KMS-11 (cell line): ENCODE data around the gene PBX2.

Source experiments
- H2AFZ ChIP-seq: fragments of 200-600 bp; sonication (generic); 2 replicates; pipeline ENCODE4 v1.6.1; 2016; ENCODE audit warnings: antibody characterized with exemption, mixed run types, low read depth
- H3K27ac ChIP-seq: fragments of 200-600 bp; sonication (generic); 2 replicates; pipeline ENCODE4 v1.6.1; 2016; ENCODE audit warnings: mild to moderate bottlenecking, mixed run types
- H3K27me3 ChIP-seq: fragments of 200-600 bp; sonication (generic); 2 replicates; pipeline ENCODE4 v1.6.1; 2017; ENCODE audit warnings: mild to moderate bottlenecking, low read depth, mixed run types, moderate library complexity; ENCODE audit not compliant: insufficient read depth
- H3K36me3 ChIP-seq: fragments of 200-600 bp; sonication (generic); 2 replicates; pipeline ENCODE4 v1.6.1; 2017; ENCODE audit warnings: mild to moderate bottlenecking, mixed run types; ENCODE audit not compliant: insufficient read depth
- H3K4me1 ChIP-seq: fragments of 200-600 bp; sonication (generic); 2 replicates; pipeline ENCODE4 v1.6.1; 2016; ENCODE audit warnings: mild to moderate bottlenecking, low read depth, mixed run types; ENCODE audit not compliant: poor library complexity, severe bottlenecking
- H3K4me2 ChIP-seq: fragments of 200-600 bp; sonication (generic); 2 replicates; pipeline ENCODE4 v1.7.0; 2016; ENCODE audit warnings: mild to moderate bottlenecking, mixed run types
- H3K4me3 ChIP-seq: fragments of 200-600 bp; sonication (generic); IDR thresholded peaks from 2 replicates; pipeline ENCODE4 v1.6.1; 2017; ENCODE audit warnings: low read depth, low read length, mixed read lengths; ENCODE audit not compliant: insufficient read depth
- H3K79me2 ChIP-seq: fragments of 200-600 bp; sonication (generic); 2 replicates; pipeline ENCODE4 v1.6.1; 2016; ENCODE audit warnings: low read depth, mixed run types; ENCODE audit not compliant: insufficient read depth
- H3K9ac ChIP-seq: fragments of 200-600 bp; sonication (generic); 2 replicates; pipeline ENCODE4 v1.6.1; 2016; ENCODE audit warnings: mild to moderate bottlenecking, mixed run types
- H4K20me1 ChIP-seq: fragments of 200-600 bp; sonication (generic); 2 replicates; pipeline ENCODE4 v1.6.1; 2016; ENCODE audit warnings: mild to moderate bottlenecking, mixed run types; ENCODE audit not compliant: insufficient read depth
- TF ChIP-seq, protein P1 (sequence below): fragments of 200-600 bp; sonication (generic); conservative IDR thresholded peaks from 2 replicates; pipeline ENCODE4 v1.6.1; 2017; ENCODE audit warnings: low read depth, mild to moderate bottlenecking, antibody characterized with exemption, low read length, moderate library complexity, mixed read lengths

PBX2 gene

DNA sequence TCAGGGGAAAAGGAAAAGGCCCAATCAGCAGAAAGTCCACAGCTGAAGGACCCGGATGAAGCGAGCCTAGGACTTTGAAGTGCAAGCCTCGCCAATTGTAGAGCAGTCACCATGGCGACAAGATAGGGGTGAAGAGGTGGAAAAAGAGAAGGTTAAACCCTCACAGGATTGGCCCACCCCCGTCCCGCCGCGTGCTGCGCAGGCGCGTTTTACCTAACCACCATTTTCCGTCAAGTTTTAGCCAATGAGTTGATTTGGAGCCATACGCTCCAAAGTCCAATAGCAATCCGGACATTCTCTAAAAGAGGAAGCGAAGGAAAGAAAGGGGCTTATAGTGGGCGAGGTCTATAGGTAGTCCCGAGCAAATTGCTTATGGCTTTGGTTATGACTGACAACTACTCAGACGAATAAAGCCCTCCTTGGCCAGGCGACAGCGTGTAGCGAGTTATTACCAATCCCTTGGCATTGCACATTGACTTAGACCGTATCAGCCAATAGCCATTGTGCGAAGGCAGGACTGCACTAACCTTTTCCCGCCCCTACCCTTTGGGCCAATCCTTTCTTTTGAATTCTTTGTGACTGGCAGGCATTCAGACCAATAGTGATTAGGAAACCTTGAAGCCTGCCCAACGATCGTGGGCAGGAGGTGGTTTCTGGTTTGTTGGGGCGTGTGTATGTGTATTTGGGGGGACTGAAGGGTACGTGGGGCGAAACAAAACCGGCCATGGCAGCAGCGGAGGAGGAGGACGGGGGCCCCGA, 12.0 kb downstream of the PBX2 start, which contains the start of gene RNF5:
RNF5 (plus strand) TSS at position 618 of the 759 bp plus-strand sequence; CDS start at position 725, 107 bp downstream.
- Histone ChIP-seq H4K20me1 (no peaks in the 10 kb centered on the region), H2AFZ (peak within 1 kb of the TSS; percentile 68), H3K36me3 (no peaks in the 10 kb centered on the region), H3K27ac (peak within 1 kb of the TSS; percentile 72), H3K9ac (peak within 1 kb of the TSS; percentile 67), H3K79me2 (no peaks in the 10 kb centered on the region), H3K27me3 (no peaks in the 10 kb centered on the region), H3K4me2 (peak within 1 kb of the TSS; percentile 97), H3K4me3 (peak within 1 kb of the TSS; percentile 16), H3K4me1 (peaks cover 21% of the 10 kb centered on the region)
- TF ChIP-seq, protein P1, sequence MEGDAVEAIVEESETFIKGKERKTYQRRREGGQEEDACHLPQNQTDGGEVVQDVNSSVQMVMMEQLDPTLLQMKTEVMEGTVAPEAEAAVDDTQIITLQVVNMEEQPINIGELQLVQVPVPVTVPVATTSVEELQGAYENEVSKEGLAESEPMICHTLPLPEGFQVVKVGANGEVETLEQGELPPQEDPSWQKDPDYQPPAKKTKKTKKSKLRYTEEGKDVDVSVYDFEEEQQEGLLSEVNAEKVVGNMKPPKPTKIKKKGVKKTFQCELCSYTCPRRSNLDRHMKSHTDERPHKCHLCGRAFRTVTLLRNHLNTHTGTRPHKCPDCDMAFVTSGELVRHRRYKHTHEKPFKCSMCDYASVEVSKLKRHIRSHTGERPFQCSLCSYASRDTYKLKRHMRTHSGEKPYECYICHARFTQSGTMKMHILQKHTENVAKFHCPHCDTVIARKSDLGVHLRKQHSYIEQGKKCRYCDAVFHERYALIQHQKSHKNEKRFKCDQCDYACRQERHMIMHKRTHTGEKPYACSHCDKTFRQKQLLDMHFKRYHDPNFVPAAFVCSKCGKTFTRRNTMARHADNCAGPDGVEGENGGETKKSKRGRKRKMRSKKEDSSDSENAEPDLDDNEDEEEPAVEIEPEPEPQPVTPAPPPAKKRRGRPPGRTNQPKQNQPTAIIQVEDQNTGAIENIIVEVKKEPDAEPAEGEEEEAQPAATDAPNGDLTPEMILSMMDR: no peak

DNA sequence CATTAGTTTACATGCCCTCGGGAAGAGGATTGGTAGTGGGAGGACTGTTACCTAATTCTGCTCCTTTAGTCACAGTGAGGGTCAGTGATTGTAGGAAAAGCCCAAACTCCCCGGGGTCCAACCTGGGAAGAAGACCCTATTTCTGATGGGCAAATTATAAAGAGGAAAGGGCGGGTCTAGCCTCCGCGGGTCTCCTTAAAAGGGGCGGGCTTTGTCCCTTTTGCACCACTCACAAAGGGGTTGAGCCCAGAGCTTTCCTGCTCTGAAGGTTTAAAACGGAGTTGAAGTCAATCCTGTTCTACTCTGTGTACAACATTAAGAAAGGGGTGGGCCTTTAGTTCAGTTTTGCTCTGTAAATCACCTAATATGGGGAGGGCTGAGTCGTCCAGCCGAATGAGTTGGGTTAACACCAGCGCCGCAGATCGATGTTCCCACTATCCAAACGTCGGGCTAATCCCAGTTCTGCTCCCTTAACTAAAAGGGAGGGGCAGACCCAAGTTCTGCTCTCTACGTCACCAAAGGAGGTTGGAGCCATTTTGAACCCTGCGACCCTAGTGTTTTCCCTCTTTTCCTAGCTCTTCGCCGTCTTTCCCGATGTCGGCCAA, 12.7 kb downstream of the PBX2 start:
- H4K20me1 ChIP-seq: no peaks in the 10 kb centered on the region
- H3K4me3 ChIP-seq: peak overlapping the region; percentile 16
- H3K36me3 ChIP-seq: no peaks in the 10 kb centered on the region
- H3K4me1 ChIP-seq: peaks cover 21% of the 10 kb centered on the region
- H3K4me2 ChIP-seq: peak overlapping the region; percentile 97
- peak overlapping the region; percentile 67 for H3K9ac ChIP-seq
- TF ChIP-seq, protein P1: no peak
- H3K27me3 ChIP-seq: no peaks in the 10 kb centered on the region
- no peaks in the 10 kb centered on the region for H3K79me2 ChIP-seq
- peak overlapping the region; percentile 68 for H2AFZ ChIP-seq
- peak overlapping the region; percentile 72 for H3K27ac ChIP-seq

DNA sequence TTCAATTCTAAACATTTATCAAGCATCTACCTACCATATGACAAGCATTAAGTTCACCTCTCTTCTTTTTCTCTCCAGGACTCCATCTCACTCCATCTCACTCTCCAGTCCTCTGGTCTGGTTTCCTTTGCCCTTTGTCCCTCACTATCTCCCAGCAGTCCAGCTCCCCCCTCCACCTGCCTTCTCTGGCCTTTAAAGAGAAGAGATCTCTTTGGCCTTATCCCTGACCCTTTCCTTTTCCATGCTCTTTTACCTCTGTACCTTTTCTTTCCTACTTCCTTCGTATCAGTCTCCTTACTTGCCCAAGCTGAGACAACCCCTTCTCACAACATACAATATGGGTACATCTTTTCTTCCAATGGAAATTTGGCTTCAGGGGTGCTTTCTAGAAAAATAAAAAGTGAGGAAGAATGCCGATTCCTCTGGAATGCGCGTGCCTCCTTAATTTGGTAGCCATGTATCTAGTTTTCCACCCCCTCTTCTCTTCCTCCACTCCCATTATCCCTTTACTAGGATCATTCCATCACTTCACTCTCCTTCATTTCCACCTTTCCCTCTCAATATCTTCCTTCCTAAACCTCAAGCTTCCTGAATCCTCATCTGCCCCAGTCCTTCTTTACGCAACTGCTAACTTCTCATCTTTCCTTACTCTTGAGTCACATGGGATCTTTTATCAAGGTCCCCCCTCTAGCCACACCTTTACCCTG, 13.4 kb downstream of the PBX2 start:
- H3K27ac ChIP-seq: peak overlapping the region; percentile 72
- H2AFZ ChIP-seq: peak overlapping the region; percentile 68; the same call in 1 of the 2 replicates
- peak overlapping the region; percentile 67; the same call in 1 of the 2 replicates for H3K9ac ChIP-seq
- H3K4me2 ChIP-seq: peak overlapping the region; percentile 97
- H4K20me1 ChIP-seq: no peaks in the 10 kb centered on the region
- peak overlapping the region; percentile 16 for H3K4me3 ChIP-seq
- TF ChIP-seq, protein P1: no peak
- H3K27me3 ChIP-seq: no peaks in the 10 kb centered on the region
- no peaks in the 10 kb centered on the region for H3K79me2 ChIP-seq
- H3K36me3 ChIP-seq: no peaks in the 10 kb centered on the region
- H3K4me1 ChIP-seq: peaks cover 21% of the 10 kb centered on the region

DNA sequence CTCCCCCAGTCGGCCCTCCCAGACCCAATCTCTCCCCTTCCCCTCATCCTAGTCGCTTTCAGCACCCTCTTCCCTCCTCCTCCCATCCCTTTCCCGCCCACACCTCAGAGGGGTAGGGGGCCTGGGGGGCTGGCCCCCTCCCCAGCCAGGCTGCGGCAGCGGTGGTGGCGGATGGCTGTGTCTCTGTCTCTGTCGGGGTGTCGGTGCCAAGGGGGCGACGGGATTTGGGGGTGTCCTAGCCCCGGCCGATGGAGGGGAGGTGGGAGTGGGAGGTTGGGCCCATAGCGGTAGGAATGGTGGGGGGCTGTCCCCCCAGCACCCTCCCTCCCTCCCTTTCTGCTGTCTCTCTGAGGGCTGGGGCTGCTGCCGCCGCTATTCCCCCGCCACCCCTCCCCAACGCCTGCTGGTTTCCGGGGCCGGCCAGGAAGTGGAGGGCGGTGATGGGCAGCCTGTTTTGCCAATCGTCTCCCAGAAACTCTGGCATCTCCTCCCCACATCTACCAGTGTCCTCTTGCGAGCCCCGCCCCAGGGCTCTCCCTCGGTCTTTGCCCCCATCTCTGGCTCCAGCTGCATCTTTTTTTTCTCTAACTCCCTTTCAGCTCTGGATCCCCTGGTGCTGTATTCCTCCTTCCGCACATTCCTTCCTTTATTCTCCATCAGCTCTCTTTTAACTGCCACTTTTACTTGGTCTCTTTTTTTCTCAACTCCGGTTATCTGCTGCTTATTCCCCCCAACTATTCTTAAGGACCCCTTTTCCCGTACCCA, 14.1 kb downstream of the PBX2 start, which contains the start of gene AGPAT1:
AGPAT1 (minus strand) TSS at position 374 of the 765 bp plus-strand sequence. CDS start 4,588 bp downstream, outside the sequence.
- H3K36me3 ChIP-seq: no peaks in the 10 kb centered on the region
- H4K20me1 ChIP-seq: no peaks in the 10 kb centered on the region
- H3K79me2 ChIP-seq: no peaks in the 10 kb centered on the region
- peak within 1 kb of the TSS; percentile 16 for H3K4me3 ChIP-seq
- TF ChIP-seq, protein P1: no peak
- H2AFZ ChIP-seq: peak within 1 kb of the TSS; percentile 75; the same call in 1 of the 2 replicates
- H3K4me2 ChIP-seq: peak within 1 kb of the TSS; percentile 97
- H3K9ac ChIP-seq: peak within 1 kb of the TSS; percentile 68
- H3K27me3 ChIP-seq: no peaks in the 10 kb centered on the region
- peak within 1 kb of the TSS; percentile 72; the same call in 1 of the 2 replicates for H3K27ac ChIP-seq
- peaks cover 21% of the 10 kb centered on the region for H3K4me1 ChIP-seq
